GM18868 (cell line): ENCODE results near the gene AP1S3.
"Not testable (repeated sequence)": the region's sequence is repeated elsewhere in the genome, so short reads cannot be mapped to it uniquely, and the experiment has no call there.

Experiments used
- ATAC-seq: cut with Tn5 transposase; IDR thresholded peaks from one replicate; pipeline ENCODE4 v1.9.1; 2021; ENCODE audit warnings: mild to moderate bottlenecking, moderate library complexity; ENCODE audit not compliant: unreplicated experiment

AP1S3 gene

DNA sequence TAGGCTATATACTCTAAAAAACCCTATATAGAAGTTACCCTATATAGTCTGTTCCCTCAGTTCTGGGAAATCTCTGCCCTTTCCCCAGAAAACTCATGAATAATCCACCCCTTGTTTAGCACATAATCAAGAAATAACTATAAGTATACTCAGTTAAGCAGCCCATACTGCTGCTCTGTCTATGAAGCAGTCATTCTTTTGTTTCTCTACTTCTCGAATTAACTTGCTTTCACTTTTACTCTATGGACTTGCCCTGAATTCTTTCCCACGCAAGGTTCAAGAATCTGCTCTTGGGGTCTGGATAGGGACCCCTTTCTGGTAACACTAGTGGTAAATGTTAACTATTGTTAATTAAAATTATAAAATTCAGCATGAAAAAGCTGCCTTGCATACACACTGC lies 17.4 kb upstream of the AP1S3 start:
- peak; percentile 69 for ATAC-seq

DNA sequence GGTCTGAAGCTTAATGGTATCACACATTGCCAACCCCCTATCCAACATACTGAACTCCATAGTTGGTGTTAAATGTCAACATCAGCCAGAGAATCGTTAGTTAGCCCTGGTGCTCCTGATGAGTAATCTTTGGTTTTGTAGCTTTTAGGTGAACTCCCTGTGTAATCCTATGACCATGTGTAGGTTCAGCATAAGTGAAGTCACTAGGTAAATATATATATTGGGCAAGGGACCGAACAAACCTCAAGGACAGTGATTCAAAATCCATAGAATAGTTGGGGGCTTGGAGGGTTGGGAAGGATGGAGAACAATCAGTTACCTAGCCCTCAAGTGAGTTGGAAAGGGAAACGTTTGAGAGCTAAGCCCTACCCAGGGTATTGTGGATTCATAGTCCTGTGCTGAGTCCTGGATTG lies 16.0 kb upstream of the AP1S3 start:
- ATAC-seq = peak; percentile 50

DNA sequence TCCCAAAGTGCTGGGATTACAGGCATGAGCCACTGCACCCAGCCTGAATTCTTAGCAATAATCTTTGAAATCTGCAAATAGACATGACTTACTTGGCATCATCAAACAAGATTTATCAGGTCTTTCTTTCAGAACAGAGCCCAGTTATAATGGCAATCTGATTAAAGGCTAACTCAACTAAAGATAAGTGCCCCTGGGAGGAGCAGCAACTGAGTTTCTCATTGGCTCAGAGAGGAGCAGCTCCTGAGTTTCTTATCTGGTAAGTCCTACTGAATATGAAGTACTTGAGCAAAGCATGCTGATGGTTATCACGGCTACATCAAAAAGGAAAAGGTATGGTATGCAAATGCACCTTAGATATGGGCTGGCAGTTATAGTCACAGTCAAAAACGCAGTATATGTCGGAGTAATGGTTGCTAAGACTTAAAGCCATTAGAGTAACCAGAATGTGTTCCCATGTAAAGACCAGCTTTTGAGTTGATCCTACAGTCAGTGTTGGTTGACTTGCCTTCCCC lies 15.0 kb upstream of the AP1S3 start:
- ATAC-seq = no peak

DNA sequence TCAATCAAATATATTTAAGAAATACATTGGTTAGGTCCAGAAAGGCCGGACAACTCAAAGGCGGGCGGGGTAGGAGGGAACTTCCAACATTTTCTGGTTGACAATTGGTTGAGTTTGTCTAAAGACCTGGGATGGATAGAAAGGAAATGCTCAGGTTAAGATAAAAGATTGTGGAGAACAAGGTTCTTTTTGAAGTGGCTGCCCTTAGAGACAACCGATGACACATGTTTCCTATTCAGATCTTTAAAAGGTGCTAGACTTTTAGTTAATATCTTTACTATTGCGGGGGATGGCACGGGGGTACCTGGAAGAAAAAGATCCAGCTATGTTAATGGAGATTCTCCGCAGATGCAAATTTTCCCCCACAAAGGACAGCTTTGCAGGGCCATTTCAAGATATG lies 10.0 kb upstream of the AP1S3 start:
- no peak for ATAC-seq

DNA sequence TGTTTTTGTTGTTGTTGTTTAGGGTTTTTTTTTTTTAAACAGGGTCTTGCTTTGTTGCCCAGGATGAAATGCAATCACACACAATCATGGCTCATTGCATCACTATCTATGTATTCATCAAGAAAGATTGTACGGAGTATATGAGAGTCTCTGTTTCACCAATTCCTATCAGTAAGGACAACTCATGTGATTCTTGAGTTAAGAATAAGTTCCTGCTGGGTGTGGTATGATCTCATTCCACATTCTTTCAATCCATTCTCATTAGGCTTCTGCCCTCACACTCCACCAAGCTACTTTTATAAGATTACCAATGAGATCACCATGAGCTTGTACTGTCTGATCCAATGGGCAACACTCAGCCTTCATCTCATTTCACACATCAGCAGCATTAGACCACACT lies 9.1 kb upstream of the AP1S3 start:
- no peak for ATAC-seq

DNA sequence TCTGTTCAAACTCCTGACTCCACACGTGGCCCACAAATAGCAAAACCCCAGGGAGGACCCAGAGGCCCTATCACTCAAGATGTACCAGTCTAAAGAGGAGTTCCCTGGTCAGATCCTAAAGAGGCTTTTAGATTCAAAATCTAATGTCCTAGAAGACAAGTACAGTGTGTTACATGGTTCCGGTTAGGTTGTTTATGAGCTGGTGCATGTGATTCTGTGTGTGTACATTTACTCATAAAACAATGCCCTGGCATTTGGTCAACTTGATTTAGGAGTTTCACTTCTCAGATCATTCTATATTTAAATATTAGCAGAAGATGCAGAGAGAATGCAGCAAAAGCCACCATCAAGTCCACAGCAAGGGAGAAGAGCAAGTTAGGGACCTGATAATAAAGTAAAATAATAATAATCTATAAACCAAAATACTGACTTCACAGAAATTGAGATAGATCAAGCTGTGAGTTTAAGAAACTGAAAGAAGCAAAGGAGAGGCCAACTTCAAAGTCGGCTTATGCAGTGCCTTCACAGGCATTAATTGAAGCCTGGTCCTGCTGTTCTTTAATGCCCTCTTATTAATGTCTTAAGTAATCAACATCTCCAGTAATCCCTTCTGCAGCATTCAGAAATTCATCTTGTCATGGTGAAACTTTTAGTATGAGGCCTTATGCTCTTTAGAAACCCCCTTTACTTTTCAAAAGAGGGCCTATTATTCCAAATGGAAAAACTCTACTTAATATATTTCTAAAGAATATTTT lies 4.2 kb upstream of the AP1S3 start:
- peak; percentile 35 for ATAC-seq

DNA sequence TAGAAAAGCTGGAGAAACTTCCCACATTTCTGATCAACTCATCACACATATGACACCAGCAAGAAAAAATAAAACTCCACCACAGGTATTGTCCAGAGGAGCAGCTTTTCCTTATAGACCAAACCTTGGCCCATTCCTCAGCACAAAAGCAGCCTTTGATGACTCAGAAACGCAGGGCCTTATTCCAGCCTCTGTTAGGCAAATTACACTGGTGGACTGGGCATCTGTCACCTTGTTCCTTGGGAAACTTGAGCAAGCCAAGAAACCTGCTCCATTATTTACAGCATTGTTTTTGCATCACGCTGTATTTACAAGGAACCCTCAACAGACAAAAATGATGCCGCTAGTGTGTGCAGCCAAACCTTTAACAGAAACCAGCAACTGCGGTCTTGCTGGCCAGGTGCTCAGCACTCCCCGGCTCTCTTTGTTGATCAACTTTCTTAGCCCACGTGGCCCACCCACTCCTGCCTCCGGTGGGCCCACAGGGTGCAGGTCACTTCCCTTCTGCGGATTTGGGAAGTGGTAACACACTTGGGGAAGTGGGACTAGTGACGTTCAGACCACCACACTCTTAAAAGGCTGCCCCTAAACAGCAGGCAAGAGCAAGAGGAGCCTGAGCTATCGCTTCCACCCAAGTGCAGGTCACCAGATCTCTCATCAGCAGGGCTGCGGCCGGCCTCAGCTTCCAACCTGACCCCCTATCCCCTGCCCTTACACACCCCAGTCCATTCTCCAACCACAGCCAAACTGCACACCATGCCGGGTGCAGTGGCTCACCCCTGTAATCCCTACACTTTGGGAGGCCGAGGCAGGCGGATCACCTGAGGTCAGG lies 1.5 kb downstream of the AP1S3 start:
- ATAC-seq = peak; percentile 55

DNA sequence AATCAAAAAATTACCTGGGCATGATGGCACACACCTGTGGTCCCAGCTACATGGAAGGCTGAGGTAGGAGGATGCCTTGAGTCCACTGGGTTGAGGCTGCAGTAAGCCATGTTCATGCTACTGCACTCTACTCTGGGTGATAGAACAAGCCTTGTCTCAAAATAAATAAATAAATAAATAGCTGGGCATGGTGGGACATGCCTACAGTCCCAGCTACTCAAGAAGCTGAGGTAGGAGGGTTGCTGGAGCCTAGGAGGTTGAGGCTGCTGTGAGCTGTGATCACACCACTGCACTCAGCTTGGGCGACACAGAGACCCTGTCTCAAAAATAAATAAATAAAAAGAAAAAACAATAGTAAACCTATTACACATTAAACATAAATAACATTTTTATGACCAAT lies 3.0 kb downstream of the AP1S3 start:
- no peak for ATAC-seq

DNA sequence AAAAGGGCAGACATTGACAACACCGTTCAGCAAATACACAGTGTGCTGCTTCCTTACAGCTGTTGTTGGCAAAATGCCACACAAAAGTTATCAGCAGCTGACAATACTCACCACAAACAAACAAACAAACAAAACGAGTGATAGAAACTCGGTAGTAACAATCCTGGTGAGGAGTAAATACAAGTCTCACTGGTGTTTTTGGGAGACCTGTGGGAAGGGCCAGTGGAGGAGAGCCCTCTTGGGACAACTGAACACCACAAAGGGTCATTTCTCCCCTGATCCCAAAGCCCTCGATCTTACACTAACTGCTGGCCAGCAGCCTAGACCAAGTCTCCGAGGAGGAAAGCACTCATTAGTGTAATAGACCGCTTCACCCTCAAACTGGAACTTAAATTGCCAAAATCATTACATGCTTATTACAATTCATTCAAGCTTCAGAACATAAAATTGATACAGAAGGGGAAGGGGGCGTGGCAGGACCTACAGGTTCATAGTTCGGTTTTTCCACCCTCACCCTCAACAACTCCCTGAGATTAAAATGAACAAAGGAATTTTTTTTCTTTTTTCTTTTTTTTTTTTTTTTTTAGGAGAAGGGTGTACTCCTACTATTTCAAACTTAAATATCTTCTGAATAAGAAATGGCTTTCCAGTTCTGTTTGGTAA lies 5.0 kb downstream of the AP1S3 start:
- no peak for ATAC-seq

DNA sequence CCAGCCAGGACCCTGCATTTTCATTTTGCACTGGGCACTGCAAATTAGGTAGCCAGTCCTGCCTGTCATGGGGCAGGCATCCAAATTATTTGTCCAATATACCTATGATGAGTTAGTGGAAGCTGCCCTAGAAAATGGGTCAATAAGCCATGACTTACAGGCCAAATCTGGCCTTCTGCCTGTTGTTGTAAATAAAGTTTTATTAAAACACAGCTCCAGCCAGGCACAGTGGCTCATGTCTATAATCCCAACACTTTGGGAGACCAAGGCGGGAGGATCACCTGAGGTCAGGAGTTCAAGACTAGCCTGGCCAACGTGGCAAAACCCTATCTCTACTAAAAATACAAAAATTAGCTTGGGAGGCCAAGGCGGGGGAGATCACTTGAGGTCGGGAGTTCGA lies 8.3 kb downstream of the AP1S3 start:
- no peak for ATAC-seq

DNA sequence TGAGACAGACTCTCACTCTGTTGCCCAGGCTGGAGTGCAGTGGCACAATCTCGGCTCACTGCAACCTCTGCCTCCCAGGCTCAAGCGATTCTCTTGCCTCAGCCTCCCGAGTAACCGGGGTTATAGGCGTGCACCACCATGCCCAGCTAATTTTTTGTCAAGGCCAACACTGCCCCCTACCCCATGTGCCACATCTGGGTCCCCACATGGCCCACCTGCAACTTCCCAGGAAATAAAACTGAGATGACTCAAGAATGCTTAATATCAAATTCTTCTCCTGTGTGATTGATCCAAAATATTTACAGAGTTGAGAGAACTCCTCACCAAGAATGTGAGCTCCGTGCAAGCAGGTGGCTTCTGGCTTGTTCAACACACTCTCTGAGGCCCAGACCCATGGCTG lies 9.1 kb downstream of the AP1S3 start:
- ATAC-seq = no peak

DNA sequence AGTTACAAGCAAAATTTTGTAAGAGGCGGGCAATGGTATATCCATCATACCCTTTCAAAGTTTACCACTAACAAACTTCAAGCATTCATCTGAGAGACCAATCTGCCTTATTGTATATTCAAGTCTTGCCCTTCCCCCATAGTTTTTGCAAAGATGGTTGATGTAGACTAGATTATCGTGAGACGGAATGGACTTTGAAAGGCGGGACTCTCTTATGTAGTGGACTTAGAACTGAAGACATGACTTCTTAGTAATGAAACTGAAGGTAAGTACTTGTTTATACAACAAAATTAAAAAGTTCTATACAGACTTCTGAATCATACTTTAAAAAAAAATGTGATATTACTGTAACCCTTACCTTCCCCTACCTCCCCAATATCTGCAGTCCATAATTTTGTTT lies 10.4 kb downstream of the AP1S3 start:
- no peak for ATAC-seq

DNA sequence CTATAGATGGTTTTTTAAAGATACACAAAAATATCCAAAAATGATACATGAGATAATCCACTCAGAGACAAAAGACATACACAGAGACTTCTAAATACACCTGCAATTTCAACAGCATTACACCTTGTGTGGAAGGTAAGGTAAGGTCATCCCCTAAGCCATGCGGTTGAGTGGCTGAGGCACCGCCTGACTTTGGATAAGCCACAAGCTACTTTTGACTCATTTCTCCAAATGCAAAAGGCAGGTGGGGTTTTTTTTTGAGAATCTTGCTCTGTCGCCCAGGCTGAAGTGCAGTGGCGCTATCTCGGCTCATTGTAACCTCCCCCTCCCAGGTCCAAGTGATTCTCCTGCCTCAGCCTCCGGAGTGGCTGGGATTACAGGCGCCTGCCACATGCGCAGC lies 13.1 kb downstream of the AP1S3 start:
- ATAC-seq = no peak

DNA sequence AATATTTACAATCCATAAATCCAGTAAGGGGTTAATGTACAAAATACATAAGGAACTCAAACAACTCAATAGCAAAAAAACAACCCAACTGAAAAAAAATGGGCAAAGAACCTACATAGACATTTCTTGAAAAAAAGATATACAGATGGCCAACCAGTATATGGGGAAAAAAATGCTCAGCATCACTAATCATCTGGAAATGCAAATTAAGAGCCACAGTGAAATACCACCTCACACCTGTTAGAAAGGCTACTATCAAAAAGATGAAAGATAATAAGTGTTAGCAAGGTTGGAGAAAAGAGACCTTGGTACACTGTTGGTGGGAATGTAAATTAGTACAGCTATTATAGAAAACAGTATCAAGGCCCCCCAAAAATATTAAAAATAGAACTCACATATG lies 14.6 kb downstream of the AP1S3 start:
- ATAC-seq = no peak

DNA sequence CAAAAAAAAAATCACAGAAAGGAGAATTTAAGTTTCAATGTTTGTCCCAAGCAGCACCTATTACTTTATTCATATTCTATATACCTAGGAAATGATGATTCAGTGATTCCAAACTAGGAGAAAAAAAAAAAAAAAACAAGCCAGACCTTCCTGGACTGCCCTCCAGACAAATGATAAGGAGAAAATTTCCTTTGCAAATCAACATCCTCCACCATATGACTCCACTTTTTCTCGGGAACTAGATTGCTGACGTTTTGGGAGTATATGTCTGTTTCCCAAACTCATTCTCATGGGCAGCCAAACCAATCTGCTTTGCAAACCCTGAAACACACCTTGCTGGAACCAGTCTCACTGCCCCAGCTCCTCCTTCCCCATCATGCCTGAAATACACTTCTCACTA lies 16.8 kb downstream of the AP1S3 start:
- no peak for ATAC-seq

DNA sequence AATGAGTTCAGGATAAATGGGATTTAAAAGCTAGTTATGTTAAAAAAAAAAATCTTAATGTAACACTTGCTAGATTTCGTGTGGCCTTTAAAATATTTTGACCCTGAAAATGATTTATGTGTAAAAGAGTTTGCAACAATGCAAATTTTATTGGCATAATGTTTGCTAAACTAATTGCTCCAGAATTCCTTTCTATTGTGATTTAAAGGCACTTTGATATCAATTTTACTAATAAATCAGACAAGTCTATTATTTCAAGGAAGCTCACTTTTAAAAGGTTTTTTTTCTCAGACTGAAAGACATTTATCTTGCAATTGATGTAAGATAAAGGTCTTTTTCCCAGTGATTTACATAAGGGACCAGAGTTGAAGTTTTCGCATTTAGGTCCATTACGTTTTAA lies 17.5 kb downstream of the AP1S3 start:
- ATAC-seq = no peak

DNA sequence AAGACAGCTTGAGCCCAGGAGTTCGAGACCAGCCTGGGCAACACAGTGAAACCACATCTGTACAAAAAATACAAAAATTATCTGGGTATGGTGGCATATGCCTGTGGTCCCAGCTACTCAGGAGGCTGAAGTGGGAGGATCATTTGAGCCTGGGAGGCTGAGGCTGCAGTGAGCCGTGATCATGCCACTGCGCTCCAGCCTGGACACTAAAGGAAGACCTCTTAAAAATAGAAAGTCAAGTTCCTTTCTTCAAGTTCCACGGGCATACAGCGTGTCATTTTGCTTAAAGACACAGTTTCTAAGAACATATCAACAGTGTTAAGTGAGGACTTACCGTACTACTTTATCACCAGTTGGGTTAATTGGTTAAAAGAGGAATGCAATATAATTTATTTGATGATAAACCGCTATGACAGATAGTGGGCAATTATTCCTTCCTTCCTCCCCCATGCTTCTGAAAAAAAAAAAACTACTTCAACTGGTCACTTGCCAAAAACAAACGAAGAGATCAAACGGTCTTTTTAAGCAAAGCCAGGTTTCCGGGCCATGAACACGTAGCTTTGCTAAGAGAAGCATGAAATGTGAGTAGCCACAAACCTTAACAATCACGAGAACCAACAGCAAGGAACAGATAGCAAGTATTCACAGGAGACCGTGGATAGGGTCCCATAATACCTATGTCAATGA lies 21.4 kb downstream of the AP1S3 start:
- ATAC-seq = no peak

DNA sequence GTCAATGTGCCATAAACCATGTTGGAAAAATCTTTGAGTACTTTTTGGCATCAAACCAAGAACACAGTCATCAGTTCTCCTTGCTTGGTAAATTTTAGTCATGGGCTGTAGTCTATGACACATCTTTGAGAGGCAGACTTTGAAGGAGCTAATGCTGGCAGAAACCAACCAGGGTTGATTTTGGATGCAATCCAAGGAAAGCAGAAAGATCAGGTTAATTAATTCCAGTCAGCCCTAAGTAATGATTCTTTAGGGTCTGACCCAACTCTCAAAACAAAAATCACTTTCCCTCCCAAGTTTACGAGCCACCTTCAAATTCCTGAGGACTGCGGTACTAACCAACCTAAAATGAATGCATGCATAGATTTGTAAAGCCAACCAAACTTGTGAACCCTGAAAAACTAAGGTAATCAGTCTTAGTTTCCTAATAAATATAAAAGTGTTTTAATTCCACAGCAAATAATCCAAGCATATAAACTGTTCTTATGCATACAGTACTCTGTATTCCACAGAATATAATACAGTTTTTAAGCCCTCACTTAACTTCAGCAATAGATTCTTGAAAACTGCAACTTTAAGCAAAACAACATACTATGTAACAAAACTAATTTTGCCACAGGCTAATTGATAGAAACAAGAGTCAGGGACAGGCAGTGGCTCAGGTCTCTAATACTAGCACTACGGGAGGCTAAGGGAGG lies 22.0 kb downstream of the AP1S3 start:
- ATAC-seq = peak; percentile 42

DNA sequence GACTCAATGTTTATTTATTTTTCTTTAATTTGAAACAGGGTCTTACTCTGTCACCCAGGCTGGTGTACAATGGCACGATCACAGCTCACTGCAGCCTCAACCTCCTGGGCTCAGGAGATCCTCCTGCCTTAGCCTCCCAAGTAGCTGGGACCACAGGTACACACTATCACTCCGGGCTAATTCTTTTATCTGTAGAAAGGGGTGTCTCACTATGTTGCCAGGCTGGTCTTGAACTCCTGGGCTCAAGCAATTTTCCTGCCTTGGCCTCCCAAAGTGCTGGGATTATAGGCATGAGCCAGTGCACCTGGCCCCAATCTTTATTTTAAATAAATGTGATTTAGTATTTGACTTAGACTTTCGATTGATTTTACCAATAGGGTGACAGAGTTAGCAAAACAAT lies 22.6 kb downstream of the AP1S3 start:
- ATAC-seq = not testable (repeated sequence)

DNA sequence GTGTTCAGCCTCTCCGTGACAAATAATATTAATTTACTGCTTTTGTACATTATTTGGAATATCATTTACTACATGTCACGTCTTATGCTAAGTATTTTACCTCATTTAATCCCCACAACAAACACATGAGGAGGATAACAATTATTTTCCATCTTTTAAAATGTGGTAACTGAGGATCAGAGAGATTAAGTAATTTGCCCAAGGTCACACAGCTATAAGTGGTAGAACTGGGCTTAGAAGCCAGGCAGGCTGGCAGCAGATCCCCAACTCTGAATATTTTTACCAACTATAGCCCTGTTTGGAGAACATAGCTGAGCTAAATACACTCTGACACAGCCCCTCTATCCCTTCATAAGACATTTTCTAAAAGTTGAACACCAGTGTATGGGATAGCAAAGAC lies 24.1 kb downstream of the AP1S3 start:
- ATAC-seq = no peak
